Measurements from ENCODE around the gene PPDPF.

- no peak for TF ChIP-seq CTCF (IDR thresholded peaks at IDR 0.05)
- no peak for TF ChIP-seq POLR2A (IDR thresholded peaks at IDR 0.05)
Observed at GRCh38 chr20:63471981-63472831, 48.4 kb upstream of the PPDPF start, which contains the start of gene KCNQ2.
